A549 (cell line): ENCODE results near the gene ABHD2. TPM values are rescaled to one million over a fixed set of nuclear protein-coding genes. Genes with fewer than 3 reads are reported as not detected.

Experiments used
- ATAC-seq, 2 experiments: fragments of 200-7000 bp in 1 of 2; fragments of >200 bp in 1 of 2; cut with Nextera tagmentation in 1 of 2; cut with Tn5 transposase in 1 of 2; 3 replicates each; pipeline versions ENCODE4 v1.8.0 to v1.9.1; 2018 to 2020; ENCODE audit warnings: mild to moderate bottlenecking in 1 of 2, moderate library complexity in 1 of 2
- CTCF ChIA-PET: fragments of 300-600 bp; sonication (Branson Sonifier 250); formaldehyde crosslinking; extraction: SDS; loops from one replicate; lab custom pipeline; 2021; ENCODE audit warnings: antibody characterized with exemption, inconsistent platforms; lab: Yijun Ruan, JAX
- POLR2A ChIA-PET: fragments of 350-600 bp; formaldehyde crosslinking; extraction: SDS; loops from one replicate; lab custom pipeline; 2021; ENCODE audit warnings: antibody characterized with exemption, inconsistent platforms; lab: Yijun Ruan, JAX
- DNase-seq, 2 experiments: peaks; one replicate each; pipeline versions ENCODE4 v3.0.0 to v3.0.0-alpha.2; 2011 to 2016; ENCODE audit warnings: low read depth in 1 of 2, low spot score in 1 of 2
- FAIRE-seq: peaks from 2 replicates; lab custom pipeline; 2011; peaks lifted over from hg19 to GRCh38; lab: Jason Lieb, UNC
- H3K27ac ChIP-seq, 2 experiments: fragments of >200 bp; sonication (Bioruptor Twin); formaldehyde crosslinking; 3 replicates each; pipeline ENCODE4 v1.5.1; 2016 to 2017
- H3K4me1 ChIP-seq: fragments of >200 bp; sonication (Bioruptor Twin); formaldehyde crosslinking; 3 replicates; pipeline ENCODE4 v1.6.1; 2016
- H3K4me2 ChIP-seq: fragments of >200 bp; sonication (Bioruptor Twin); formaldehyde crosslinking; 3 replicates; pipeline ENCODE4 v1.6.1; 2016
- H3K4me3 ChIP-seq: fragments of >200 bp; sonication (Bioruptor Twin); formaldehyde crosslinking; 3 replicates; pipeline ENCODE4 v1.5.1; 2016
- H3K9me3 ChIP-seq: fragments of >200 bp; sonication (Bioruptor Twin); formaldehyde crosslinking; 3 replicates; pipeline ENCODE4 v1.6.1; 2016
- ATOH8 ChIP-seq: fragments of 250-450 bp; sonication (Bioruptor Pico); IDR thresholded peaks from 2 replicates; pipeline ENCODE4 v1.5.0; 2020; ENCODE audit warnings: low read depth, mild to moderate bottlenecking, moderate library complexity
- BHLHE40 ChIP-seq: IDR thresholded peaks from 2 replicates; pipeline ENCODE4 v1.6.1; 2012; ENCODE audit warnings: low read depth, low read length, inconsistent platforms
- CHD4 ChIP-seq: fragments of 200-600 bp; sonication (generic); IDR thresholded peaks from 2 replicates; pipeline ENCODE4 v1.6.1; 2016; ENCODE audit warnings: antibody characterized with exemption, mild to moderate bottlenecking, borderline replicate concordance
- EP300 ChIP-seq, 2 experiments: fragments of >200 bp; sonication (Bioruptor Twin); formaldehyde crosslinking; IDR thresholded peaks; 2 replicates in 1 of 2; 3 replicates in 1 of 2; pipeline ENCODE4 v1.6.1; 2016 to 2017
- GATA3 ChIP-seq: IDR thresholded peaks from 2 replicates; pipeline ENCODE4 v1.6.1; 2012; ENCODE audit warnings: borderline replicate concordance
- HDAC2 ChIP-seq: fragments of 200-600 bp; sonication (generic); IDR thresholded peaks from 2 replicates; pipeline ENCODE4 v1.6.1; 2016
- HEYL ChIP-seq: fragments of 250-450 bp; sonication (Bioruptor Pico); IDR thresholded peaks from 2 replicates; pipeline ENCODE4 v1.8.0; 2021; ENCODE audit warnings: mild to moderate bottlenecking, moderate library complexity
- HOXA7 ChIP-seq: fragments of 250-450 bp; sonication (Bioruptor Pico); IDR thresholded peaks from 2 replicates; pipeline ENCODE4 v1.5.0; 2020; ENCODE audit warnings: mild to moderate bottlenecking, moderate library complexity
- KDM1A ChIP-seq: fragments of 200-600 bp; sonication (generic); IDR thresholded peaks from 2 replicates; pipeline ENCODE4 v1.6.1; 2016; ENCODE audit warnings: low read depth, mild to moderate bottlenecking
- KDM5A ChIP-seq: fragments of 200-600 bp; sonication (generic); IDR thresholded peaks from 2 replicates; pipeline ENCODE4 v1.6.1; 2016; ENCODE audit warnings: antibody characterized with exemption, mild to moderate bottlenecking
- MAFK ChIP-seq: fragments of 450-650 bp; IDR thresholded peaks from 2 replicates; pipeline ENCODE4 v1.6.1; 2014; ENCODE audit not compliant: partially characterized antibody
- MYC ChIP-seq: IDR thresholded peaks from 2 replicates; pipeline ENCODE4 v1.6.1; 2012; ENCODE audit warnings: mild to moderate bottlenecking, inconsistent platforms, low read length, improper control_type of control experiment, borderline replicate concordance
- NFE2L2 ChIP-seq: fragments of 150-350 bp; conservative IDR thresholded peaks from 2 replicates; pipeline ENCODE4 v1.6.1; 2014; ENCODE audit warnings: low read length
- NPAS2 ChIP-seq: fragments of 250-450 bp; sonication (Bioruptor Pico); IDR thresholded peaks from 2 replicates; pipeline ENCODE4 v1.8.0; 2022; ENCODE audit warnings: mild to moderate bottlenecking, moderate library complexity, borderline replicate concordance
- RCOR1 ChIP-seq: fragments of 150-350 bp; IDR thresholded peaks from 2 replicates; pipeline ENCODE4 v1.6.1; 2014; ENCODE audit warnings: antibody characterized with exemption, low read length, low read depth
- SMC3 ChIP-seq: fragments of >200 bp; sonication (Bioruptor Twin); formaldehyde crosslinking; IDR thresholded peaks from 3 replicates; pipeline ENCODE4 v1.6.1; 2018; ENCODE audit warnings: inconsistent platforms
- TFCP2L1 ChIP-seq: fragments of 250-450 bp; sonication (Bioruptor Pico); IDR thresholded peaks from 2 replicates; pipeline ENCODE4 v1.5.0; 2021; ENCODE audit warnings: mild to moderate bottlenecking
- ZC3H11A ChIP-seq: fragments of 450-650 bp; IDR thresholded peaks from 2 replicates; pipeline ENCODE4 v1.6.1; 2014; ENCODE audit warnings: antibody characterized with exemption, mild to moderate bottlenecking
- ZFP36 ChIP-seq: fragments of 450-650 bp; IDR thresholded peaks from 2 replicates; pipeline ENCODE4 v1.6.1; 2014; ENCODE audit warnings: borderline replicate concordance; ENCODE audit not compliant: partially characterized antibody
- ZNF302 ChIP-seq: fragments of 250-450 bp; sonication (Bioruptor Pico); IDR thresholded peaks from 2 replicates; pipeline ENCODE4 v1.9.0; 2021; ENCODE audit warnings: inconsistent platforms, mild to moderate bottlenecking, moderate library complexity
- ZSCAN20 ChIP-seq: fragments of 250-450 bp; sonication (Bioruptor Pico); IDR thresholded peaks from 2 replicates; pipeline ENCODE4 v1.8.0; 2022; ENCODE audit warnings: mild to moderate bottlenecking, moderate library complexity
- WGBS: methylation state at CpG from one replicate; pipeline ENCODE4 v1.1.6; 2017; ENCODE audit errors: missing lambda C conversion rate; 5-methylcytosine and 5-hydroxymethylcytosine counted together
- polyA plus RNA-seq, 4 experiments: library from polyadenylated mRNA; depleted of rRNA in 3 of 4; stranded (reverse); fragments of >200 nt; fragmentation: RNase III in 1 of 4; extraction: RNeasy Plus Mini Kit Qiagen cat#74134 plus additional on column Dnase treatment in 1 of 4; gene quantifications; 2 replicates in 3 of 4; 3 replicates in 1 of 4; pipeline ENCODE4 v1.2.3, GENCODE V29; 2011 to 2017
- TF ChIP-seq, protein P1 (sequence below): fragments of 450-650 bp; IDR thresholded peaks from 2 replicates; pipeline ENCODE4 v1.6.1; 2014; ENCODE audit warnings: antibody characterized with exemption
- TF ChIP-seq, protein P2 (sequence below): fragments of >200 bp; sonication (Bioruptor Twin); formaldehyde crosslinking; IDR thresholded peaks from 3 replicates; pipeline ENCODE4 v1.6.1; 2016
- TF ChIP-seq, protein P3 (sequence below): fragments of 200-600 bp; sonication (generic); IDR thresholded peaks from 2 replicates; pipeline ENCODE4 v1.6.1; 2016; ENCODE audit warnings: antibody characterized with exemption, mild to moderate bottlenecking, moderate library complexity

Gene ABHD2
- polyA plus RNA-seq, 2 of the 4 experiments (the other 2 are of a cell fraction): 36.2 to 63.3 TPM

DNA sequence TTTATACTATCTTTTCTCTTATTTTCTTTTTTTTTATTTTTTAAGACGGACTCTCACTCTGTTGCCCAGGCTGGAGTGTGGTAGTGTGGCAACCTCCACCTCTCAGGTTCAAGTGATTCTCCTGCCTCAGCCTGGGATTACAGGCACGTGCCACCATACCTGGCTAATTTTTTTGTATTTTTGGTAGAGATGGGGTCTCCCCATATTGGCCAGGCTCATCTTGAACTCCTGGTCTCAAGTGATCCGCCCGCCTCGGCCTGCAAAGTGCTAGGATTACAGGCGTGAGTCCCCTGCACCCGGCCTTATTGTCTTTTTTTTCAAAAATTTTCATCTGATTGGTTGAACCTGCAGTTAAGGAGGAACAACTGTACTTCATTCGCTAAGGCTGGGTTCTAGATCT, 21.8 kb downstream of the ABHD2 start (continued):
- TF ChIP-seq, protein P1, sequence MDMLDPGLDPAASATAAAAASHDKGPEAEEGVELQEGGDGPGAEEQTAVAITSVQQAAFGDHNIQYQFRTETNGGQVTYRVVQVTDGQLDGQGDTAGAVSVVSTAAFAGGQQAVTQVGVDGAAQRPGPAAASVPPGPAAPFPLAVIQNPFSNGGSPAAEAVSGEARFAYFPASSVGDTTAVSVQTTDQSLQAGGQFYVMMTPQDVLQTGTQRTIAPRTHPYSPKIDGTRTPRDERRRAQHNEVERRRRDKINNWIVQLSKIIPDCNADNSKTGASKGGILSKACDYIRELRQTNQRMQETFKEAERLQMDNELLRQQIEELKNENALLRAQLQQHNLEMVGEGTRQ: no peak
- no peak for TF ChIP-seq MAFK
- TF ChIP-seq ZNF302: no peak
- TF ChIP-seq, all 56 proteins: peak for 0

- H3K4me3 ChIP-seq: no peak overlapping the region
- H3K9me3 ChIP-seq: no peaks in the 10 kb centered on the region
- DNase-seq: no peak
- TF ChIP-seq TFCP2L1: no peak
- no peak for TF ChIP-seq HEYL (CRISPR knock-in tag)
- TF ChIP-seq ZC3H11A: no peak
- TF ChIP-seq, protein P2, sequence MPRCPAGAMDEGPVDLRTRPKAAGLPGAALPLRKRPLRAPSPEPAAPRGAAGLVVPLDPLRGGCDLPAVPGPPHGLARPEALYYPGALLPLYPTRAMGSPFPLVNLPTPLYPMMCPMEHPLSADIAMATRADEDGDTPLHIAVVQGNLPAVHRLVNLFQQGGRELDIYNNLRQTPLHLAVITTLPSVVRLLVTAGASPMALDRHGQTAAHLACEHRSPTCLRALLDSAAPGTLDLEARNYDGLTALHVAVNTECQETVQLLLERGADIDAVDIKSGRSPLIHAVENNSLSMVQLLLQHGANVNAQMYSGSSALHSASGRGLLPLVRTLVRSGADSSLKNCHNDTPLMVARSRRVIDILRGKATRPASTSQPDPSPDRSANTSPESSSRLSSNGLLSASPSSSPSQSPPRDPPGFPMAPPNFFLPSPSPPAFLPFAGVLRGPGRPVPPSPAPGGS: no peak
- TF ChIP-seq CHD4: no peak
- no peak for TF ChIP-seq ZNF302
- no peak for TF ChIP-seq NPAS2 (CRISPR knock-in tag)
- no peak for TF ChIP-seq BHLHE40
- TF ChIP-seq RCOR1: no peak
- TF ChIP-seq HOXA7 (CRISPR knock-in tag): no peak
- TF ChIP-seq EP300 (IDR thresholded peaks at IDR 0.05): no peak
- TF ChIP-seq KDM5A: no peak
- no peak for TF ChIP-seq SMC3
- TF ChIP-seq NFE2L2: no peak
- no peak for TF ChIP-seq ZSCAN20 (CRISPR knock-in tag)
- TF ChIP-seq MYC: no peak
- TF ChIP-seq KDM1A: no peak
- no peak for TF ChIP-seq ZFP36
- TF ChIP-seq ATOH8 (CRISPR knock-in tag): no peak
- no peak for TF ChIP-seq HDAC2
- no peak for ATAC-seq
- ChIA-PET POLR2A (interaction anchor here (0.6 kb wide), 1 partner anchor 32 kb away, joined by 4 read pairs; no protein-coding TSS in a partner anchor), CTCF (interaction anchor here (0.9 to 14.9 kb wide), 12 partner anchors 10 to 207 kb away, joined by 3 to 187 read pairs (median 6); partner anchors contain the start of gene ABHD2)
- peak overlapping the region; percentile 69 to 87; a peak in 4 of 6 replicates for H3K27ac ChIP-seq
- H3K4me2 ChIP-seq: no peak overlapping the region; the same call in 2 of the 3 replicates
- peaks cover 82% of the 10 kb centered on the region for H3K4me1 ChIP-seq
- FAIRE-seq: no peak
Measured at GRCh38 chr15:89111352-89111751, 23.1 kb downstream of the ABHD2 start.

- 72% methylated on average over 4 of the region's 4 CpGs for WGBS
- TF ChIP-seq, protein P3, sequence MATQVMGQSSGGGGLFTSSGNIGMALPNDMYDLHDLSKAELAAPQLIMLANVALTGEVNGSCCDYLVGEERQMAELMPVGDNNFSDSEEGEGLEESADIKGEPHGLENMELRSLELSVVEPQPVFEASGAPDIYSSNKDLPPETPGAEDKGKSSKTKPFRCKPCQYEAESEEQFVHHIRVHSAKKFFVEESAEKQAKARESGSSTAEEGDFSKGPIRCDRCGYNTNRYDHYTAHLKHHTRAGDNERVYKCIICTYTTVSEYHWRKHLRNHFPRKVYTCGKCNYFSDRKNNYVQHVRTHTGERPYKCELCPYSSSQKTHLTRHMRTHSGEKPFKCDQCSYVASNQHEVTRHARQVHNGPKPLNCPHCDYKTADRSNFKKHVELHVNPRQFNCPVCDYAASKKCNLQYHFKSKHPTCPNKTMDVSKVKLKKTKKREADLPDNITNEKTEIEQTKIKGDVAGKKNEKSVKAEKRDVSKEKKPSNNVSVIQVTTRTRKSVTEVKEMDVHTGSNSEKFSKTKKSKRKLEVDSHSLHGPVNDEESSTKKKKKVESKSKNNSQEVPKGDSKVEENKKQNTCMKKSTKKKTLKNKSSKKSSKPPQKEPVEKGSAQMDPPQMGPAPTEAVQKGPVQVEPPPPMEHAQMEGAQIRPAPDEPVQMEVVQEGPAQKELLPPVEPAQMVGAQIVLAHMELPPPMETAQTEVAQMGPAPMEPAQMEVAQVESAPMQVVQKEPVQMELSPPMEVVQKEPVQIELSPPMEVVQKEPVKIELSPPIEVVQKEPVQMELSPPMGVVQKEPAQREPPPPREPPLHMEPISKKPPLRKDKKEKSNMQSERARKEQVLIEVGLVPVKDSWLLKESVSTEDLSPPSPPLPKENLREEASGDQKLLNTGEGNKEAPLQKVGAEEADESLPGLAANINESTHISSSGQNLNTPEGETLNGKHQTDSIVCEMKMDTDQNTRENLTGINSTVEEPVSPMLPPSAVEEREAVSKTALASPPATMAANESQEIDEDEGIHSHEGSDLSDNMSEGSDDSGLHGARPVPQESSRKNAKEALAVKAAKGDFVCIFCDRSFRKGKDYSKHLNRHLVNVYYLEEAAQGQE: no peak
- TF ChIP-seq GATA3 (no peak), NPAS2 (CRISPR knock-in tag) (no peak)
- DNase-seq (no peak), FAIRE-seq (no peak), ATAC-seq (peak in 1 of 2 experiments; percentile 6; a peak in 2 of 6 replicates)
- H3K4me3 ChIP-seq: no peak overlapping the region
- peaks cover 82% of the 10 kb centered on the region for H3K4me1 ChIP-seq
- ChIA-PET CTCF (interaction anchor here (0.9 to 14.9 kb wide), 12 partner anchors 10 to 65 kb away, joined by 3 to 187 read pairs (median 5); partner anchors contain the start of gene ABHD2), POLR2A (interaction anchor here (0.9 kb wide), 1 partner anchor 11 kb away, joined by 9 read pairs; no protein-coding TSS in a partner anchor)
- H3K9me3 ChIP-seq: no peaks in the 10 kb centered on the region
- peak overlapping the region; percentile 67 for H3K4me2 ChIP-seq
- H3K27ac ChIP-seq: peak overlapping the region; percentile 87 to 95
Measured at GRCh38 chr15:89111961-89112340, 23.7 kb downstream of the ABHD2 start.
